Trophoblast cell (in vitro differentiated cells and primary cell): ENCODE measurements around the gene KLHDC8A.
"Not testable (repeated sequence)": the region's sequence is repeated elsewhere in the genome, so short reads cannot be mapped to it uniquely, and the experiment has no call there.

Source experiments
- DNase-seq, 2 donors: peaks; one replicate each; pipeline ENCODE4 v3.0.0-alpha.2; 2016
- H2AFZ ChIP-seq: 2 replicates; pipeline ENCODE4 v1.6.1; 2013; ENCODE audit warnings: low read length, moderate library complexity, mild to moderate bottlenecking; ENCODE audit not compliant: insufficient read depth, poor library complexity
- H2AK5ac ChIP-seq: 2 replicates; pipeline ENCODE4 v1.6.1; 2013; ENCODE audit warnings: mild to moderate bottlenecking, low read length
- H2BK120ac ChIP-seq: 2 replicates; pipeline ENCODE4 v1.6.1; 2013; ENCODE audit warnings: low read length, mild to moderate bottlenecking, moderate library complexity; ENCODE audit not compliant: insufficient read depth, poor library complexity
- H2BK12ac ChIP-seq: 2 replicates; pipeline ENCODE4 v1.6.1; 2013; ENCODE audit warnings: mild to moderate bottlenecking, low read length, moderate library complexity
- H2BK5ac ChIP-seq: 2 replicates; pipeline ENCODE4 v1.6.1; 2013; ENCODE audit warnings: low read length, low read depth, moderate library complexity, mild to moderate bottlenecking; ENCODE audit not compliant: poor library complexity
- H3K14ac ChIP-seq: 2 replicates; pipeline ENCODE4 v1.6.1; 2013; ENCODE audit warnings: mild to moderate bottlenecking, low read length
- H3K18ac ChIP-seq: 2 replicates; pipeline ENCODE4 v1.6.1; 2013; ENCODE audit warnings: mild to moderate bottlenecking, low read length
- H3K23ac ChIP-seq: 2 replicates; pipeline ENCODE4 v1.6.1; 2013; ENCODE audit warnings: low read length
- H3K27ac ChIP-seq: 2 replicates; pipeline ENCODE4 v1.5.1; 2013; ENCODE audit warnings: low read depth, mild to moderate bottlenecking, inconsistent platforms, low read length, moderate library complexity
- H3K27me3 ChIP-seq: 2 replicates; pipeline ENCODE4 v1.6.1; 2013; ENCODE audit warnings: inconsistent platforms, mild to moderate bottlenecking, low read length, moderate library complexity; ENCODE audit not compliant: insufficient read depth
- H3K36me3 ChIP-seq, 2 experiments: 1 replicate in 1 of 2; 2 replicates in 1 of 2; pipeline ENCODE4 v1.6.1; 2013; ENCODE audit warnings: low read length in 2 of 2, mild to moderate bottlenecking in 2 of 2, moderate library complexity in 1 of 2; ENCODE audit not compliant: insufficient read depth in 2 of 2, control insufficient read depth in 1 of 2
- H3K4ac ChIP-seq: 2 replicates; pipeline ENCODE4 v1.6.1; 2013; ENCODE audit warnings: low read depth, mild to moderate bottlenecking, low read length, moderate library complexity
- H3K4me1 ChIP-seq, 2 experiments: 1 replicate in 1 of 2; 2 replicates in 1 of 2; pipeline ENCODE4 v1.6.1; 2013; ENCODE audit warnings: low read length in 2 of 2, mild to moderate bottlenecking in 2 of 2, moderate library complexity in 1 of 2; ENCODE audit not compliant: insufficient read depth in 2 of 2, control insufficient read depth in 1 of 2
- H3K4me2 ChIP-seq: 2 replicates; pipeline ENCODE4 v1.6.1; 2013; ENCODE audit warnings: inconsistent platforms, mild to moderate bottlenecking, low read length, moderate library complexity
- H3K4me3 ChIP-seq: 2 replicates; pipeline ENCODE4 v1.5.1; 2013; ENCODE audit warnings: mild to moderate bottlenecking, low read depth, low read length, inconsistent platforms
- H3K79me1 ChIP-seq: one replicate; pipeline ENCODE4 v1.6.1; 2013; ENCODE audit warnings: low read length
- H3K79me2 ChIP-seq: 2 replicates; pipeline ENCODE4 v1.6.1; 2013; ENCODE audit warnings: low read length, mild to moderate bottlenecking; ENCODE audit not compliant: control insufficient read depth, insufficient read depth, poor library complexity
- H3K9ac ChIP-seq: 2 replicates; pipeline ENCODE4 v1.6.1; 2013; ENCODE audit warnings: mild to moderate bottlenecking, low read length
- H3K9me3 ChIP-seq: 2 replicates; pipeline ENCODE4 v1.6.1; 2013; ENCODE audit warnings: low read depth, mild to moderate bottlenecking, control low read depth, inconsistent platforms, low read length; ENCODE audit not compliant: insufficient read depth
- H4K12ac ChIP-seq: 2 replicates; pipeline ENCODE4 v1.6.1; 2013; ENCODE audit warnings: low read depth, mild to moderate bottlenecking, low read length, moderate library complexity
- H4K8ac ChIP-seq: 2 replicates; pipeline ENCODE4 v1.6.1; 2013; ENCODE audit warnings: low read depth, mild to moderate bottlenecking, low read length, moderate library complexity
- H4K91ac ChIP-seq: one replicate; pipeline ENCODE4 v1.6.1; 2013; ENCODE audit warnings: low read depth, mild to moderate bottlenecking, low read length, moderate library complexity
- WGBS: extraction: QIAGEN DNeasy Blood & Tissue Kit; methylation state at CpG from one replicate; pipeline ENCODE4 v1.1.7; 2013; ENCODE audit warnings: missing lambda C conversion rate; ENCODE audit not compliant: insufficient read length, insufficient coverage; ENCODE audit errors: extremely low coverage; 5-methylcytosine and 5-hydroxymethylcytosine counted together

The KLHDC8A gene

GRCh38 chr1:205365945-205366463, 9.3 kb upstream of the KLHDC8A start:
- H3K27me3 ChIP-seq: no peaks in the 10 kb centered on the region
- H2AK5ac ChIP-seq: no peak overlapping the region
- H3K14ac ChIP-seq: no peak overlapping the region
- no peak overlapping the region for H3K4me2 ChIP-seq
- no peaks in the 10 kb centered on the region for H3K79me2 ChIP-seq
- H3K23ac ChIP-seq: no peak overlapping the region
- no peak overlapping the region for H4K8ac ChIP-seq
- H3K9me3 ChIP-seq: no peaks in the 10 kb centered on the region
- no peak overlapping the region for H2AFZ ChIP-seq
- H3K9ac ChIP-seq: no peak overlapping the region
- H3K79me1 ChIP-seq: no peaks in the 10 kb centered on the region
- WGBS: no CpG with 5 or more reads among the region's 8 CpGs
- H3K18ac ChIP-seq: no peak overlapping the region
- DNase-seq: no peak
- no peaks in the 10 kb centered on the region for H3K36me3 ChIP-seq
- no peak overlapping the region for H3K27ac ChIP-seq
- no peaks in the 10 kb centered on the region for H3K4me1 ChIP-seq
- no peak overlapping the region for H3K4me3 ChIP-seq
- H3K4ac ChIP-seq: no peak overlapping the region
- no peak overlapping the region for H2BK12ac ChIP-seq
- no peak overlapping the region for H2BK5ac ChIP-seq
- no peak overlapping the region for H4K12ac ChIP-seq
- H4K91ac ChIP-seq: no peak overlapping the region
- no peak overlapping the region for H2BK120ac ChIP-seq

- not testable (repeated sequence) for H3K27me3 ChIP-seq, H2BK120ac ChIP-seq, H2BK12ac ChIP-seq, H4K12ac ChIP-seq, H3K4me3 ChIP-seq, H3K9ac ChIP-seq, H3K4ac ChIP-seq, H3K79me2 ChIP-seq, H3K14ac ChIP-seq, H2AFZ ChIP-seq, H2AK5ac ChIP-seq, H3K36me3 ChIP-seq, H3K18ac ChIP-seq, H3K79me1 ChIP-seq, H4K91ac ChIP-seq, H3K4me2 ChIP-seq, DNase-seq, H4K8ac ChIP-seq, H3K9me3 ChIP-seq, H2BK5ac ChIP-seq, H3K23ac ChIP-seq, H3K27ac ChIP-seq, H3K4me1 ChIP-seq
- WGBS: no CpG with 5 or more reads among the region's 8 CpGs
Measured at GRCh38 chr1:205365086-205365485, 8.4 kb upstream of the KLHDC8A start.

GRCh38 chr1:205360891-205361290, 4.2 kb upstream of the KLHDC8A start:
- no peaks in the 10 kb centered on the region for H3K4me1 ChIP-seq
- H2BK12ac ChIP-seq: no peak overlapping the region
- no peak for DNase-seq
- H3K23ac ChIP-seq: no peak overlapping the region
- no peak overlapping the region for H4K8ac ChIP-seq
- no peak overlapping the region for H3K27ac ChIP-seq
- H3K79me2 ChIP-seq: no peaks in the 10 kb centered on the region
- no peak overlapping the region for H4K12ac ChIP-seq
- no peak overlapping the region for H3K14ac ChIP-seq
- no peak overlapping the region for H2AFZ ChIP-seq
- no peak overlapping the region for H3K18ac ChIP-seq
- no peaks in the 10 kb centered on the region for H3K9me3 ChIP-seq
- no peak overlapping the region for H2BK5ac ChIP-seq
- no CpG with 5 or more reads among the region's 4 CpGs for WGBS
- no peaks in the 10 kb centered on the region for H3K27me3 ChIP-seq
- no peak overlapping the region for H3K4me3 ChIP-seq
- no peak overlapping the region for H3K9ac ChIP-seq
- no peaks in the 10 kb centered on the region for H3K36me3 ChIP-seq
- H4K91ac ChIP-seq: no peak overlapping the region
- no peak overlapping the region for H2BK120ac ChIP-seq
- H3K4ac ChIP-seq: no peak overlapping the region
- no peak overlapping the region for H2AK5ac ChIP-seq
- no peak overlapping the region for H3K4me2 ChIP-seq
- H3K79me1 ChIP-seq: no peaks in the 10 kb centered on the region

- H2BK5ac ChIP-seq: no peak overlapping the region
- peak overlapping the region; percentile 6 for H2BK120ac ChIP-seq
- H4K12ac ChIP-seq: no peak overlapping the region
- H3K4me1 ChIP-seq: no peaks in the 10 kb centered on the region
- no CpG with 5 or more reads among the region's 11 CpGs for WGBS
- no peak overlapping the region for H3K14ac ChIP-seq
- H3K9ac ChIP-seq: no peak overlapping the region
- no peaks in the 10 kb centered on the region for H3K36me3 ChIP-seq
- no peaks in the 10 kb centered on the region for H3K79me2 ChIP-seq
- no peak overlapping the region for H3K27ac ChIP-seq
- no peak overlapping the region for H4K91ac ChIP-seq
- H3K79me1 ChIP-seq: no peaks in the 10 kb centered on the region
- no peak overlapping the region for H3K4me3 ChIP-seq
- no peaks in the 10 kb centered on the region for H3K9me3 ChIP-seq
- H2AK5ac ChIP-seq: no peak overlapping the region
- no peak overlapping the region for H3K4me2 ChIP-seq
- H3K18ac ChIP-seq: no peak overlapping the region
- no peak overlapping the region for H4K8ac ChIP-seq
- DNase-seq: no peak
- no peak overlapping the region for H2BK12ac ChIP-seq
- no peak overlapping the region for H3K23ac ChIP-seq
- H2AFZ ChIP-seq: no peak overlapping the region
- H3K27me3 ChIP-seq: no peaks in the 10 kb centered on the region
- H3K4ac ChIP-seq: no peak overlapping the region
Measured at GRCh38 chr1:205359771-205360565, 3.2 kb upstream of the KLHDC8A start.
